Measurements from ENCODE around the gene ADAT2. TPM values are rescaled to one million over a fixed set of nuclear protein-coding genes. Genes with fewer than 3 reads are reported as not detected.

The ADAT2 gene
- total and polyA plus RNA-seq, 2 of the 13 experiments (the other 11 are each of a cell fraction or from before 2014, with no cell fraction given), result 10.5 to 18.3 TPM

GRCh38 chr6:143410859-143411270 lies 39.6 kb downstream of the ADAT2 start (continued):
- TF ChIP-seq, protein P1, sequence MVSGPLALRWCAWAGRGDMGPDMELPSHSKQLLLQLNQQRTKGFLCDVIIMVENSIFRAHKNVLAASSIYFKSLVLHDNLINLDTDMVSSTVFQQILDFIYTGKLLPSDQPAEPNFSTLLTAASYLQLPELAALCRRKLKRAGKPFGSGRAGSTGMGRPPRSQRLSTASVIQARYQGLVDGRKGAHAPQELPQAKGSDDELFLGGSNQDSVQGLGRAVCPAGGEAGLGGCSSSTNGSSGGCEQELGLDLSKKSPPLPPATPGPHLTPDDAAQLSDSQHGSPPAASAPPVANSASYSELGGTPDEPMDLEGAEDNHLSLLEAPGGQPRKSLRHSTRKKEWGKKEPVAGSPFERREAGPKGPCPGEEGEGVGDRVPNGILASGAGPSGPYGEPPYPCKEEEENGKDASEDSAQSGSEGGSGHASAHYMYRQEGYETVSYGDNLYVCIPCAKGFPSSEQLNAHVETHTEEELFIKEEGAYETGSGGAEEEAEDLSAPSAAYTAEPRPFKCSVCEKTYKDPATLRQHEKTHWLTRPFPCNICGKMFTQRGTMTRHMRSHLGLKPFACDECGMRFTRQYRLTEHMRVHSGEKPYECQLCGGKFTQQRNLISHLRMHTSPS (CRISPR knock-in tag; IDR thresholded peaks at IDR 0.05; ENCODE audit: low read depth), result no peak
- peak; percentile 91 for TF ChIP-seq RXRB (CRISPR knock-in tag; IDR thresholded peaks at IDR 0.05; ENCODE audit: borderline replicate concordance)
- TF ChIP-seq, protein P2, sequence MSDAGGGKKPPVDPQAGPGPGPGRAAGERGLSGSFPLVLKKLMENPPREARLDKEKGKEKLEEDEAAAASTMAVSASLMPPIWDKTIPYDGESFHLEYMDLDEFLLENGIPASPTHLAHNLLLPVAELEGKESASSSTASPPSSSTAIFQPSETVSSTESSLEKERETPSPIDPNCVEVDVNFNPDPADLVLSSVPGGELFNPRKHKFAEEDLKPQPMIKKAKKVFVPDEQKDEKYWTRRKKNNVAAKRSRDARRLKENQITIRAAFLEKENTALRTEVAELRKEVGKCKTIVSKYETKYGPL (CRISPR knock-in tag; IDR thresholded peaks at IDR 0.05), result 0 out of 2 replicates have a peak, but pooled peaks have one; percentile 37
- 0 out of 2 replicates have a peak, but pooled peaks have one; percentile 29 for TF ChIP-seq POGK (CRISPR knock-in tag; conservative IDR thresholded peaks at IDR 0.05)
- TF ChIP-seq ZNF292 (CRISPR knock-in tag; IDR thresholded peaks at IDR 0.05; ENCODE audit: borderline replicate concordance, low read depth), result no peak
- TF ChIP-seq, protein P3, sequence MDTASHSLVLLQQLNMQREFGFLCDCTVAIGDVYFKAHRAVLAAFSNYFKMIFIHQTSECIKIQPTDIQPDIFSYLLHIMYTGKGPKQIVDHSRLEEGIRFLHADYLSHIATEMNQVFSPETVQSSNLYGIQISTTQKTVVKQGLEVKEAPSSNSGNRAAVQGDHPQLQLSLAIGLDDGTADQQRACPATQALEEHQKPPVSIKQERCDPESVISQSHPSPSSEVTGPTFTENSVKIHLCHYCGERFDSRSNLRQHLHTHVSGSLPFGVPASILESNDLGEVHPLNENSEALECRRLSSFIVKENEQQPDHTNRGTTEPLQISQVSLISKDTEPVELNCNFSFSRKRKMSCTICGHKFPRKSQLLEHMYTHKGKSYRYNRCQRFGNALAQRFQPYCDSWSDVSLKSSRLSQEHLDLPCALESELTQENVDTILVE (CRISPR knock-in tag; IDR thresholded peaks at IDR 0.05), result peak; percentile 72; the same call in 1 of the 2 replicates
- TF ChIP-seq ELF3 (CRISPR knock-in tag; IDR thresholded peaks at IDR 0.05), result peak; percentile 51; the same call in 1 of the 2 replicates
- no peak; the same call in 1 of the 2 replicates for TF ChIP-seq ZSCAN9 (CRISPR knock-in tag; IDR thresholded peaks at IDR 0.05; ENCODE audit: borderline replicate concordance)
- TF ChIP-seq, protein P4, sequence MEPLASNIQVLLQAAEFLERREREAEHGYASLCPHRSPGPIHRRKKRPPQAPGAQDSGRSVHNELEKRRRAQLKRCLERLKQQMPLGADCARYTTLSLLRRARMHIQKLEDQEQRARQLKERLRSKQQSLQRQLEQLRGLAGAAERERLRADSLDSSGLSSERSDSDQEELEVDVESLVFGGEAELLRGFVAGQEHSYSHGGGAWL (CRISPR knock-in tag; IDR thresholded peaks at IDR 0.05), result no peak
- no peak for TF ChIP-seq PAX8 (CRISPR knock-in tag; IDR thresholded peaks at IDR 0.05; ENCODE audit: borderline replicate concordance)
- TF ChIP-seq ZNF282 (IDR thresholded peaks at IDR 0.05; ENCODE audit: partially characterized antibody), result no peak
- peak; percentile 65; the same call in 1 of the 2 replicates for TF ChIP-seq SALL1 (CRISPR knock-in tag; IDR thresholded peaks at IDR 0.05)
- no peak for TF ChIP-seq CENPT (CRISPR knock-in tag; IDR thresholded peaks at IDR 0.05; ENCODE audit: low read depth)
- no peak for TF ChIP-seq HNRNPUL1 (IDR thresholded peaks at IDR 0.05; ENCODE audit: low read depth, low read length)
- no peak for TF ChIP-seq EZH2 (conservative IDR thresholded peaks at IDR 0.05; ENCODE audit: low read depth, low read length)
